Pancreas (tissue), 10 donors: ENCODE results near the gene FEN1. TPM values are rescaled to one million over a fixed set of nuclear protein-coding genes. Genes with fewer than 3 reads are reported as not detected.
A peak's percentile ranks its signal among the peaks of the same experiment; 100 is the strongest.

Experiments used
- ATAC-seq, 4 donors: fragments of 200-7000 bp; cut with Tn5 transposase; one replicate each; pipeline versions ENCODE4 v1.8.0 to v1.9.1; 2020; ENCODE audit warnings: mild to moderate bottlenecking in 4 of 4, moderate library complexity in 4 of 4
- DNase-seq, 6 donors: peaks; one replicate each; pipeline ENCODE4 v3.0.0-alpha.2; 2020
- FAIRE-seq: peaks from 2 replicates; lab custom pipeline; 2012; peaks lifted over from hg19 to GRCh38; lab: Jason Lieb, UNC
- H3K27ac ChIP-seq, 4 donors: fragments of 200-600 bp; sonication (generic); 1 replicate in 3 of 4; 2 replicates in 1 of 4; pipeline versions ENCODE4 v1.5.0 to v1.8.0; 2020
- H3K27me3 ChIP-seq, 4 donors: fragments of 200-600 bp; one replicate each; pipeline ENCODE4 v1.8.0; 2021
- H3K36me3 ChIP-seq, 3 donors: fragments of 200-600 bp; sonication (generic) in 1 of 3; one replicate each; pipeline versions ENCODE4 v1.5.0 to v1.8.0; 2020 to 2021
- H3K4me1 ChIP-seq, 3 donors: fragments of 200-600 bp; one replicate each; pipeline ENCODE4 v1.8.0; 2021
- H3K4me3 ChIP-seq, 4 donors: fragments of 200-600 bp; sonication (generic) in 2 of 4; one replicate each; pipeline versions ENCODE4 v1.5.0 to v1.8.0; 2020 to 2021
- H3K9me3 ChIP-seq, 4 donors: fragments of 200-600 bp; one replicate each; pipeline ENCODE4 v1.8.0; 2021
- WGBS, 2 donors: extraction: QIAGEN DNeasy Blood & Tissue Kit; methylation state at CpG; one replicate each; pipeline ENCODE4 v1.1.7; 2013; 5-methylcytosine and 5-hydroxymethylcytosine counted together
- intact Hi-C, 3 donors: fragments of 100-400 bp; cut with DNase I; formaldehyde crosslinking; loops; one replicate each; pipeline versions ENCODE4 v1.11.1 to v1.14.2; 2022
- polyA plus RNA-seq, 2 donors: library from polyadenylated mRNA; stranded (reverse); fragments of 200-250 nt; gene quantifications; one replicate each; pipeline ENCODE4 v1.2.3, GENCODE V29; 2013
- total RNA-seq, 6 donors: library from RNA; stranded (reverse); fragmentation: NEBNext Ultra II Directional in 4 of 6; extraction: Animal tissue kit (Norgen Biotek cat#: 25700) in 4 of 6; gene quantifications; one replicate each; pipeline versions ENCODE4 v1.2.1 to v1.2.4, GENCODE V29; 2021 to 2023
- TF ChIP-seq, protein P1 (sequence below), 4 donors: fragments of 200-600 bp; sonication (generic) in 3 of 4; IDR thresholded peaks; one replicate each; pipeline versions ENCODE4 v1.5.0 to v1.8.0; 2021; ENCODE audit warnings: antibody characterized with exemption in 4 of 4
- donor health status: healthy with polysubstance abuse.
- donor health status: DM: no; HTN: no; CAD: no; lungs with moderate emphysema.
- donor health status: DM: no; HTN: no; CAD: no.
- donor health status: control.
- donor health status: control.
- donor health status: Bipolar disorder and iron deficiency.
- donor health status: DM: yes; HTN: yes; CAD: no.
- donor health status: DM: no; HTN: no; CAD: no.
- donor health status: DM: no; HTN: no; CAD: no.
- donor health status: DM: yes; HTN: yes; CAD: no.

Gene FEN1
- total and polyA plus RNA-seq, 8 donors: 2.3 to 7.3 (median 4.7) TPM

DNA sequence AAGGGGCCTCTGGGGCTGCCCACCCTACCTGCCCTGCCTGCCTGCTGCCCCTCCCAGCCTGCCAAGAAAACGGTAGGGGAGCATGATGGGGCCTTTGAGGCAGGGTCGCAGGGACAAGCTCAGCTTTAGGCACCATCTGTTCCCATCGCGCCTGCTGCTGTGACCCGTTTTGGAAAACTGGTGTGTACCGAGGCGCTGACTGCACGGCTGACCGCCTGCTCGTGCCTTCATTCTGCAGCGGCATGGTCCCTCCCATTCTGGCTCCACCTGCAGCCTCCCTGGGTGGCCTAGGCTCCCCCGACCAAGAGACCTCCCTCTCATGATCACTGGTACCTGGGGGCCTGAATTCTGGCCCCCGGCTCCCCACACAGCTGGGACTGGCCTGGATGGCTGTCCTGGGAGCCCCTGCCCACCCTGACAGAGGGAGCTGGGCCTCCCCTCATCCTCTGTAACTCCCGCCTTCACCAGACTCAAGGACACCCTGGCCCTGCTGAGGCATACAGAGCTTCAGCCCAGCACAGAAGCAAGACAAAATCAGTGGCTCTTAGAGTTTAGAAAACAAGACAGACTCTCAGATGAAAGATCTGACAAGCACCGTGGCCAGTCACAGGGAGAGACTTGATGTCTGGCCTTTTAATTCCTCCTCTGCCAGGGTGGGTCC lies 46.8 kb upstream of the FEN1 start:
- H3K4me3 ChIP-seq: no peak overlapping the region
- peaks cover 0 to 5% (median 0%) of the 10 kb centered on the region in 3 donors for H3K4me1 ChIP-seq
- TF ChIP-seq, protein P1, sequence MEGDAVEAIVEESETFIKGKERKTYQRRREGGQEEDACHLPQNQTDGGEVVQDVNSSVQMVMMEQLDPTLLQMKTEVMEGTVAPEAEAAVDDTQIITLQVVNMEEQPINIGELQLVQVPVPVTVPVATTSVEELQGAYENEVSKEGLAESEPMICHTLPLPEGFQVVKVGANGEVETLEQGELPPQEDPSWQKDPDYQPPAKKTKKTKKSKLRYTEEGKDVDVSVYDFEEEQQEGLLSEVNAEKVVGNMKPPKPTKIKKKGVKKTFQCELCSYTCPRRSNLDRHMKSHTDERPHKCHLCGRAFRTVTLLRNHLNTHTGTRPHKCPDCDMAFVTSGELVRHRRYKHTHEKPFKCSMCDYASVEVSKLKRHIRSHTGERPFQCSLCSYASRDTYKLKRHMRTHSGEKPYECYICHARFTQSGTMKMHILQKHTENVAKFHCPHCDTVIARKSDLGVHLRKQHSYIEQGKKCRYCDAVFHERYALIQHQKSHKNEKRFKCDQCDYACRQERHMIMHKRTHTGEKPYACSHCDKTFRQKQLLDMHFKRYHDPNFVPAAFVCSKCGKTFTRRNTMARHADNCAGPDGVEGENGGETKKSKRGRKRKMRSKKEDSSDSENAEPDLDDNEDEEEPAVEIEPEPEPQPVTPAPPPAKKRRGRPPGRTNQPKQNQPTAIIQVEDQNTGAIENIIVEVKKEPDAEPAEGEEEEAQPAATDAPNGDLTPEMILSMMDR (IDR thresholded peaks at IDR 0.05): no peak
- peak in 1 of 6 donors; percentile 19 for DNase-seq
- no peaks in the 10 kb centered on the region for H3K9me3 ChIP-seq
- no peaks in the 10 kb centered on the region for H3K27me3 ChIP-seq
- no peak for ATAC-seq
- 66 to 71% methylated on average over 15 of the region's 15 CpGs for WGBS, 2 donors
- H3K36me3 ChIP-seq: peaks cover 0 to 15% (median 0%) of the 10 kb centered on the region in 3 donors
- H3K27ac ChIP-seq: no peak overlapping the region
- intact Hi-C loops: loop anchor here in 1 of 3 donors (5.0 kb wide), 1 partner anchor 41 kb away; no protein-coding TSS in a partner anchor
- no peak for FAIRE-seq

DNA sequence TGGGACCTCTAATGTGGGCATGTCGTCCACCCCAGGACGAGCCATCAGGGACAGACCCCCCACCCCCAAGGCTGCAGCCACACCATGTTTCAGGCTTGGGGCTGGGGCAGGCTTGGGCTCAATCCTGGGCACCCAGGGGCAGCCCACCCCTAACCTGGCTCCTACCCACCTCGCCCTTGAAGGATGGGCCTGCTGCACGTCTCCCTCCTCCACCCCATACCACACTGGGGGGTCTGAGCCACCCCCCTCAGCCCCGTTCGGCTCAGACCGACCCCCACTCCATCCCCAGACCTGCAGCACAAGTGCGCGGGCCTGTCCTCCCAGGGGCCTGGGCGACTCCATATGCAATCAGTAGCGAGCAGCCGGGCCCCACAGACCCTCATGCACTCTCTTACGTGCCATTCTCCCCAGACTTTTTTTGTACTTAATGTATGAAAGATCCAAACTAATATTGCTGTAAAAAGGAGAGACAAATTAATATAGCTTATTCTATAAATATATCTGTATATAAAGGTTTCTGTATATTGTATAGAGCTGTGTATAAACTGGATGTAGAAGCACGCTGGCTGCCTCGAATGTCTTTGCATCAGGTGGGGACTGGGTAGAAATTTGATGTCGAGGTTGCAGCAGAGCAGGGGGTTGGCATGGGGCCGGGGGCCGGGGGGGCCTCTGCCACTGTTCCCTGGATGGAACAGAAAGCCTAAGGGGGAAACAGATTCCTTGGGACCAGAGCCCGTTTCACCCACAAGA lies 46.1 kb upstream of the FEN1 start:
- DNase-seq (peak in 1 of 6 donors; percentile 34), ATAC-seq (no peak), FAIRE-seq (no peak)
- H3K9me3 ChIP-seq: no peaks in the 10 kb centered on the region
- no peak overlapping the region for H3K4me3 ChIP-seq
- H3K27me3 ChIP-seq: no peaks in the 10 kb centered on the region
- H3K27ac ChIP-seq: no peak overlapping the region
- H3K36me3 ChIP-seq: peaks cover 0 to 11% (median 0%) of the 10 kb centered on the region in 3 donors
- peaks cover 0 to 6% (median 0%) of the 10 kb centered on the region in 3 donors for H3K4me1 ChIP-seq
- intact Hi-C loops: loop anchor here in 1 of 3 donors (5.0 kb wide), 1 partner anchor 41 kb away; no protein-coding TSS in a partner anchor
- TF ChIP-seq, protein P1 (IDR thresholded peaks at IDR 0.05): no peak
- 70 to 75% methylated on average over 19 of the region's 19 CpGs for WGBS, 2 donors

DNA sequence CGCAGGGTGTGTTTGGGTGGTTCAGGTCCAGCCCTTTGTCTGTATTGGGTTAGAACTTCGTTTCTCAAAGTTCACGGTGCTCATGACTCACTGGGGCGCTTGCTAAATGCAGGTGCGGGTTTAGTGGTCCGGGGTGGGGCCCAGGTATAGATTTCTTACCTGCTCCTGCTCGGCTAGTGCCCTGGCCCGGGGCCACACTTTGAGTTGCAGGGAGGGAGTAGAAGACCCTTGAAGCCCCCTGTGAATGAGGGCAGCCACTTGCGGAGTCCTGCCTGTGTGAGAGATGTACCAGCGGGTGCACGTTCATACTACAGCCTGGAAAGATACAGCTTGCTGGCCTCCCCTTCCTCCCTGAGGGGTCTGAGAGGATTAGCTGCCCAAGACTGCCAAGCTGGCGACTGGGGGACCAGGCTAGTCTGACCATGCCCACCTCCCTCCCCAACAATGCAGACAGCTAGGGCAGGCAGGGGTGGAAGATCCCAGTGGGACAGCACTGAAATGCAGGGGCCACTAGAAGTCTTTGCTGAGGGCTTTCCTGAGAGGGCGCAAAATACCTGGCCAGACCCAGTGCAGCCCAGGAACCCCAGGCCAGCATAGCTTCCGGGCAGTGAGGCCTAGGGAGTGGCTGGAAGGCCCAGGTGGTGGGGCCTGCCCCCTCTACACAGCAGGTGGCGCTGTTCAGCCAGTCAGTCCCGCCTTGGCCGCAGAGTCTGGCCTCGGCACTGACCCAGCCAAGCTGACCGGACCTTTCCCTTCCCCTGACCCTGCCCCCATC lies 45.3 kb upstream of the FEN1 start:
- no peak overlapping the region for H3K4me3 ChIP-seq
- H3K36me3 ChIP-seq: peaks cover 0 to 11% (median 0%) of the 10 kb centered on the region in 3 donors
- FAIRE-seq: no peak
- TF ChIP-seq, protein P1 (IDR thresholded peaks at IDR 0.05): peak; percentile 89 to 96 (median 94)
- WGBS, 2 donors: 43 to 51% methylated on average over 19 of the region's 19 CpGs
- no peaks in the 10 kb centered on the region for H3K27me3 ChIP-seq
- no peak overlapping the region for H3K27ac ChIP-seq
- no peaks in the 10 kb centered on the region for H3K9me3 ChIP-seq
- intact Hi-C loops: loop anchor here in 1 of 3 donors (5.0 kb wide), 1 partner anchor 40 kb away; no protein-coding TSS in a partner anchor
- DNase-seq: peak; percentile 75 to 94 (median 88)
- ATAC-seq: peak; percentile 78 to 92 (median 89)
- peaks cover 0 to 9% (median 0%) of the 10 kb centered on the region in 3 donors for H3K4me1 ChIP-seq

DNA sequence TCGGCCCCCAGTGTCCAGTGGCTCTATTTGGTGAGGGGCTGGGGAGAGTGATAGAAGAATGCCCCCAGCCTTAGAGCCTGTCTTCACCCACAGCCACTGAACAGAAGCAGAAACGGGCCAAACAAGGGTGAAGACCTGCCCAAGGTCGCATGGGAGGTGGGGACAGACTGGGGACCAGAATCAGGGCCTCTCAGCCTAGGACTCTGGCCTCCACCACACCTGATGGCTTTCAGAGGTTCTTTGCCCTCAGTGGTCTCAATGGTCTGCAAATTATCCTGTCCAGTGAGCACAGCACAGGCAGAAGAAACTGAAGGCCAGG lies 44.8 kb upstream of the FEN1 start:
- no peaks in the 10 kb centered on the region for H3K27me3 ChIP-seq
- FAIRE-seq (no peak), DNase-seq (no peak), ATAC-seq (peak; percentile 17 to 35 (median 27))
- peaks cover 0 to 11% (median 0%) of the 10 kb centered on the region in 3 donors for H3K36me3 ChIP-seq
- intact Hi-C loops: loop anchor here in 1 of 3 donors (5.0 kb wide), 1 partner anchor 39 kb away; no protein-coding TSS in a partner anchor
- H3K4me3 ChIP-seq: no peak overlapping the region
- H3K4me1 ChIP-seq: peaks cover 0 to 9% (median 0%) of the 10 kb centered on the region in 3 donors
- no peaks in the 10 kb centered on the region for H3K9me3 ChIP-seq
- TF ChIP-seq, protein P1 (IDR thresholded peaks at IDR 0.05): no peak
- H3K27ac ChIP-seq: no peak overlapping the region
- WGBS, 2 donors: 20 to 22% methylated on average over 3 of the region's 3 CpGs
